Activated CD4-positive, alpha-beta T cell treated with anti-CD3 and anti-CD28 coated beads, Interleukin-2, Interleukin-4, amounts not matched to agents 100 ng/mL and 50 ng/mL, durations not matched to agents 16 hours and 8 hours (primary cell): ENCODE results near the gene WFDC2.

Source experiments
- DNase-seq: peaks from one replicate; pipeline ENCODE4 v3.0.0-alpha.2; 2020; ENCODE audit warnings: low spot score

The WFDC2 gene, protein sequence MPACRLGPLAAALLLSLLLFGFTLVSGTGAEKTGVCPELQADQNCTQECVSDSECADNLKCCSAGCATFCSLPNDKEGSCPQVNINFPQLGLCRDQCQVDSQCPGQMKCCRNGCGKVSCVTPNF

DNA sequence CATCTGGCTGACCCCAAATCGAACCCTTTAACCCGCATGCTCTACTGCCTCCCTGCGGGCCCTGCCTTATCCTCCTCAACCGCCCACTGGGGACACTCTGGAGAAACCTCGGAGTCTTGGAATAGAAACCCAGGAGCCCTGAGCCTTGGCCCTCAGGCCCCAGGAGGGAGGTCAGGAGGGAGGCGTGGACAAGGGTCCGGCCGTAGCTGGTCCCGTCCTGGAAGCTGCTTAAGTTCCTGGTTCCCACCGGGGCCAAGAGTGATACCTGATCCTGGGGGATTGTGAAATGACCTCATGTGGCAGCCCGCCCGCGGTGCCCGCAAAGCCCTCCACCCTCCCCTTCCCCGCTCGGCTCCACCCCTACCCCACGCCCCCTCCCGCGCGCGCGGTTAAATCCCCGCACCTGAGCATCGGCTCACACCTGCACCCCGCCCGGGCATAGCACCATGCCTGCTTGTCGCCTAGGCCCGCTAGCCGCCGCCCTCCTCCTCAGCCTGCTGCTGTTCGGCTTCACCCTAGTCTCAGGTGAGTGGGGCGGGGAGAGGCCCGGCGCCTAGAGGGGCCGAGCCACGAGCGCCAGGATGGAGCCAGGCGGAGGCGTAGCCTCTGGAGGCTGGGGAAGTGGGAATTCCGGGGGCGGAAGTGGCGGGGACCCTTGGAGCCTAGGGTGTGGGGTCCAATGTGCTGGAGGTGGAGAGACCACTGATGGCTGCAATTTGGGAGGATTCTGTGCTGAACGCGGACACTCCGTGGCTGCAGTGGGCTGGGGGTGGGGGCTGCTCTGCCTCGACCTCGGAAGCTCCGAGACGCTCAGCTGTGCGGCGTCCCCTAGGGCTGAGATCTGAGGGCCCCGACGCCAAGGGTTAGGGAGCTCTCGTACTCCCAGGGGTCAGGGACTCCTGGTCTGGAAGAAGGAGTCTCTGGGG lies at the start of gene WFDC2:
Gene WFDC2, plus strand, starts transcription at position 418 of the 926 bp plus-strand sequence. Its CDS starts 29 bp downstream, at position 447.
- no peak for DNase-seq

DNA sequence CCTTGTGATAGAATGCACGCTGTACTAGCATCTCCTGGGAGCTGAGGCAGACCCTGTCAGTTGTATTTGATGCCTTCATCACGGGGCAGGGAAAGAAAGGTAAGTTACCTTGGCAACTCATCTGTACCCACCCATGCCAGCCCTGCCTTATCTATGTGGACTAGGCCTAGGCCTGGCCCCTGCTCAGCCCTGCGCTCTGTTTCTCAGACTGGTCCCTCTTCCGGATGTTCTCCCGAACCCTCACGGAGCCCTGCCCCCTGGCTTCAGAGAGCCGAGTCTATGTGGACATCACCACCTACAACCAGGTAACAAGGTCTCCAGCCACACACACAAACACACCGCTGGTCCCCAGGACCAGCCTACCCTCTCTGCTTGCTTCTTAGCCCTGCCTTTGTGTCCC lies 49.4 kb upstream of the WFDC2 start:
- no peak for DNase-seq

DNA sequence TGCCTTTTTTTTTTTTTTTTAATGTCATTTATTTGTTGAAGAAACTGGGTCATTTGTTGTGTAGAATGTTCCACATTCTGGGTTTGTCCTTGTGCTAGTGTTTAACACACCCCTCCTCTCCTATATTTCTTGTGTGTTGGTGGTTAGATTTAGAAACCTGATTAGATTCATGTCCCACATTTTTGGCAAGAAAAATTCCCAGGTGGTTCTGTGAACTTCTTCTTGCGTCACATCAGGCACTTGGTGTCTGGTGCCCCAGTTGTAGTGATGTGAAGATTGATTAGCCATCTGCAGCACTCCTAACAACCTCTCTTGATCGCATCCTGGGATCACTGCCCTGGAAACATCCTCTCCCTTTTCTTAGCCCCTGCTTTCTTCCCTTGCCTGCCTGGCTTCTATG lies 45.9 kb upstream of the WFDC2 start:
- DNase-seq: no peak

DNA sequence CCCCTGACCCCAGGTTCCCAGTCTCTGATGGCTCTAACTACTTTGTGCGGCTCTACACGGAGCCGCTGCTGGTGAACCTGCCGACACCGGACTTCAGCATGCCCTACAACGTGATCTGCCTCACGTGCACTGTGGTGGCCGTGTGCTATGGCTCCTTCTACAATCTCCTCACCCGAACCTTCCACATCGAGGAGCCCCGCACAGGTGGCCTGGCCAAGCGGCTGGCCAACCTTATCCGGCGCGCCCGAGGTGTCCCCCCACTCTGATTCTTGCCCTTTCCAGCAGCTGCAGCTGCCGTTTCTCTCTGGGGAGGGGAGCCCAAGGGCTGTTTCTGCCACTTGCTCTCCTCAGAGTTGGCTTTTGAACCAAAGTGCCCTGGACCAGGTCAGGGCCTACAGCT lies 44.0 kb upstream of the WFDC2 start:
- no peak for DNase-seq

DNA sequence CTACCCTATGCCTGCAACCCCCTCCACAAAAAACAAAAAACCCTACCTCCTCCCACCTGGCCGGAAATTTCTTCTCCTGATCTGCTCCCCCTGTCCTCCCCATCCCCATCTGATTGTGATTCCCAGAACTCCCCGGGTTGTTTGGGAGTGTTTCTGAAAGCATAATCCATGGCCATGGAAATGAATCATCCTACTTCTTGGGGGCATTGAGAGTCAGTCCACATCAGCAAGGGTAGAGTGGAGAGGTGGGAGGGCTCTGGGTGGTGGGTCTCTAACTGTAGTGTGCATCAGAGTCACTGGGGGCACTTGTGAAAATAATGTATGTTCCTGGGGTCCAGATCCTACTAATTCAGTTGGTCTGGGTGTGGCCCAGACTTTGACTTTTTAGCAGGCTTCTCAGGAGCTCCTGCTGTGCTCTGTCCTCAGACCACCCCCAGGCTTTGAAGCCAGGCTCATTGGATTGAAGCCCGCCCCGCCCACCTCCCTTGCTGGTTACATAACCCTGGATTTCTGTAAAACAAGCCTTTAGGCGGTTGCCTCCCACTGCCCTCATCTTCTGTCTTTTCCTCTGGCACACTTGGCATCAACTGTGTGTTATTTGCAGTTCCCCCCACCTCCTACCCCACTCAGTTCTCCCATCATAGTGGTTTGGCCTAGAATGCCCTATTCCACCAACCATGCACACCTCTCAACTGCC lies 43.1 kb upstream of the WFDC2 start:
- DNase-seq: no peak

DNA sequence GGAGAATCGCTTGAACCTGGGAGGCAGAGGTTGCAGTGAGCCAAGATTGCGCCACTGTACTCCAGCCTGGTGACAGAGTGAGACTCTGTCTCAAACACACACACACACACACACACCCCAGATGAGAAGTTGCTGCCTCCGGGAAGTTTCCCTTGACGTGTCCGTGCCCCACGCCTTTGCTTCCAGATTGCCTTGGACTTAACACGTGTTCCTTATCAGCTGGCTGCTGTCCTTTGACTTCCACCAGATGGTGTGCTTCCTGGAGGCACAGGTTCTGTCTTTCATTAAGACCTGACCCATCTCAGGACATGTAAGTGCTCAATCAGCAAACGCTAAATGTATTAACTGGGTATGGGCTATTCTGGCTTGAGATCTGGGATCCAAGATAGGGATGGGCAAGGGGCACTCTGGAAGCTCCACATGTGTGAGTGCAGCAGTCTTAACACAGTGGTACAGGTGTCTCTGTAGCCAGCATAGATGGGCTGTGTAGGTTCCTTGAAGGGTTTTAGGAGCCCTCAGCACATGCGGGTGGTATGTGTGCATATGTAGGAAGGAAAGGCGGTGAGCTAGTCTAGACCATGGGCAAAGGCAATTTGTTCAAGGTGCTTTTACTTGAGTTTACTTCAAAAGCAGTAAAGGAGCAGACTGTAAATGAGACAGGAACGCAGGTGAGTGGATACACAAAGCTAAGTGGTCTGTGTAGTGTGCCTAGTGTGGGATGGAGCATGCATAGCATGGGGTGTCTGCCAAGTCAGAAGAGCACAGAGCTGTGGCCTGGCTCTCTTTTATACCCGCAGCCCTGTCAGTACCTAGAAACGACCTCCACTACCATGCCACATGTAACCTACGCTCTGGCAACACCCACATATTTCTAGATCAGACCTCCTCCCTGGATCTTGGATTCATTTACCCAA lies 42.1 kb upstream of the WFDC2 start:
- no peak for DNase-seq

DNA sequence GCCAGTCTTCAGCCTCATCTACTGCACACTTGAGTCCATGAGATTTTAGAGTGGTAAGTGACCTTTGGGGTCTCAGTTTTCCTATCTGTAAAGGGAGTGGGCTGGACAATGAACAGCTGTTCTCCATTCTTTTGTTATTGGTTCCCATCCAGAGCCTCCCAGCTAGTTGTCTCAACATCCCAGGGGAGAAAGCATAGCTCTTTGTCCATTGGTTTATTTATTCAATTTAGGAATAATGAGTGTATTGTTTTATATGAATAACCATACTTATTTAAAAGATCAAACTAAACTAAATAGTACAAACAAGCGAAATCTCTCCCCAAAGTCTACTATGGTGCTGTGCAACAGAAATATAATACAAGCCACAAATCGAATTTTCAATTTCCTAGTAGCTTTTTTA lies 39.9 kb upstream of the WFDC2 start:
- no peak for DNase-seq

DNA sequence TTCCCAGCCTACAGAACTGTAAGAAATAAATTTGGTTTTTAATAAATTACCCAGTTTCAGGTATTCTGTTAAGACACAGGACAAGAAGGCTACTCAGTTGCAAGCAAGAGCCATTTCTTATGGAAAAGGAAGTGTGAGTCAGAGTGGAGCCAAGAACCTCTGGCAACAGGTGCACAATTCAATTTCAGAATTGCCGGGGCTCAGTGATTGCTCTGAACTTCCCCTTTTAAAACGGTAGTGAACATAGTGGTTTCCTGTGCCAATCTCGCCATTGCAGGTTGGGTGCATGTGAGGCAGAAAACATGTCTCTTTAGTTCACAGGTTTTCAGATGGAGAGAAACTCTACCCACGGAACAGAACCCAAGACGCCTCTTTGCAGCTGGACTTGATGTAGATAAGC lies 37.3 kb upstream of the WFDC2 start:
- DNase-seq: peak; percentile 53

DNA sequence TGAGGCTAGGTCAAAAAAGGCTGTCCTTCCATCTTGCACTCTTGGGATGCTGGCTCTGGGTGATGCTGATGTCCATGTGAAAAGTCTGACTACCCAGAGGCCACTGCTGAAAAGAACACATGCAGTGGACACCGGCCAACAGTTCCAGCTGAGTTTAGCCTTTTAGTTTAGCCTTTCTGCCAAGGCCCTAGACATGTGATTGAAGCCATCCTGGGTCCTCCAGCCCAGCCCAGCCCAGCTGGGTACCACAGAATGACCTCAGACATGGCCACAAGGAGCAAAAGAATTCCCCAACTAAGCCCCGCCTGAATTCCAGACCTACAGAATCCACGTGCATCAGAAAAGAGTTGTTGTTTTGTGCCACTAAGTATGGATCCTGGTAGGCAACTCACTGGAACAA lies 36.2 kb upstream of the WFDC2 start:
- no peak for DNase-seq

DNA sequence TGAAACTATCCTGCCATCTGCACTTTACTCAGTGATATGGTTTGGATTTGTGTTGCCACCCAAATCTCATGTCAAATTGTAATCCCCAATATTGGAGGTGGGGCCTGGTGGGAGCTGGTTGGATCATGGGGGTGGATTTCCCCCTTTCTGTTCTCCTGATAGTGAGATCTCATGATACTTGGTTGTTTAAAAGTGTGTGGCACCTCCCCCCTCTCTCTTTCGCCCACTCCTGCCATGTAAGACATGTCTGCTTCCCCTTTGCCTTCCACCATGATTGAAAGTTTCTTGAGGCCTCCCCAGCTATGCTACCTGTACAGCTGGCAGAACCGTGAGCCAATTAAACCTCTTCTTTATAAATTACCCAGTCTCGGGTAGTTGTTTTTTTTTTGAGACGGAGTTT lies 35.6 kb upstream of the WFDC2 start:
- no peak for DNase-seq

DNA sequence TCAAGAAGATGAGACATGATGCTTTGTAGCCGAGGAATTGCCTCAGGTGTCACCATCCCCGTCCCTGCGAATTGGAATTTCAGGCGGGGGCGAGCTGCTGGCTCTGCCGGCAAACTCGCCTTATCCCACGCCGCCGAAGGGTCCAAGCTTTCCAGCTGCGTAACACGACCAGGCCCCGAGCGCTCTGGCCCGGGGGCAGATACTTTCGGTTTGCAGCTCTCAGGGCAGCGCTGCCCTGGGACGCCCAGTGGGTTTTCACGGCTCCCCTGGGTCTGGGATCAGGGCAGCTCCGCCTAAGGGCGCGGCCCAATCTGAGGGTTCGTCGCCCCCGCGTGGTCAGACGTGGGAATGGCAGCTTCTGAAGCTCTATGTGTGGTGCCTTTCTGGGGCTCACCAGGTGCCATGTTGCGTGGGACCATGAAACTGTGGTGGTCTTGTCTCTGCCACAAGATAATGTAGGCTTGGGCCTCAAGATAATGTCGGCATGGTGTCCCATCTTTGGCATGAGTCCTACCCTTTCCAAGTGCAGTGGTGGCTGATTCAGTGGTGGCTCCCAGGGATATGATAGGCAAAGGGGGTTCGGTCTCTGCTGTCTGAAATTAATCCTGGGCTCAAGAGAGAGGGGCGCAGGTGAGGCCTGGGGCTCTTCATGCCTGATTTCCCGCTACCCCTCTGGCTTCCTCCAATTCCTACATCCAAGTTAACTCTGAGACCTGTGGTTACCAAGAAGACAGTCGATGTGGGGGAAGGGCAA lies 32.6 kb upstream of the WFDC2 start:
- DNase-seq: peak; percentile 87

DNA sequence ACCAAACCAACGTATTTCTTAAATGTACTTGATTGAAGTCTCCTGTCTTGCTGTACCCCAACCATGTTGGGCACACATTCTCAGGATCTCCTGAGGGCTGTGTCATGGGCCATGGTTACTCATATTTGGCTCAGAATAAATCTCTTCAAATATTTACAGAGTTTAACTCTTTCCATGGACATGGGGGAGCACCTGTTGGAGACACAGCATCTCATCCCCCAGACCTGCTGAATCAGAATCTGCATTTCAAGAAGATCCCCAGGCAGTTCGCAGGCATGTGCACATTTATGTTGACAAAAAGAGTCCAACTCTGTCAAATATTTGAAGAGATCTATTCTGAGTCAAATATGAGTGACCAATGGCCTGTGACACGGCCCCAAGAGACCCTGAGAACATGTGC lies 29.1 kb upstream of the WFDC2 start:
- no peak for DNase-seq

DNA sequence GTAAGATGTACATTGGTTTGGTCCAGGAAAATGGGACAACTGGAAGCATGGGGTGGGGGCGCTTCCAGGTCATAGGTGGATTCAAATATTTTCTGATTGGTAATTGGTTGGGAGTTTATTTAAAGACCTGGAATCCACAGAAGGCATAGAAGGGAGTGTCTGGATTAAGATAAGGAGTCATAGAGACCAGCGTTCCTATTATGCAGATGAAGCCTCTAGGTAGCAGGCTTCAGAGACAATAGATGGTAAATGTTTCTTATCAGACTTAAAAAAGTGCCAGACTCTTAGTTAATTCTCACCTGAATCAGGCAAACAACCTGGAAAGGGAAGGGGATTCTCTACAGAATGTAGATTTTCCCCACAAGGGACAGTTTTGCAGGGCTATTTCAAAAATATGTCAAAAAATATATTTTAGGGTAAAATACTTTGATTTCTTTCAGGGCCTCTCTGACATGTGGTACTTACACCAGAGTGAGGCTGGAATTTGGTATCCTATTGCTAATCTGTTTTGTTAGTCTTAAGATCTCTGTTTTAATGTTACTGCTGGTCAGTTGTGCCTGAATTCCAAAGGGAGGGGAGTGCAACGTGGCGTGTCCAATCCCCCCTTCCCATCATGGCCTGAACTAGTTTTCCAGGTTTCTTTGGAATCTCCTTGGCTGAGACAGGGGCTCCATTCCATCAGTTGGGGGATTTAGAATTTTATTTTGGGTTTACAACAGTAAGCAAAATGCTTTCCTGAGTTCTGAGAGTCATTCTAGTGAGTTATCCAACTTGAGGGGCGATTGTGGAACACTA lies 28.5 kb upstream of the WFDC2 start:
- no peak for DNase-seq

DNA sequence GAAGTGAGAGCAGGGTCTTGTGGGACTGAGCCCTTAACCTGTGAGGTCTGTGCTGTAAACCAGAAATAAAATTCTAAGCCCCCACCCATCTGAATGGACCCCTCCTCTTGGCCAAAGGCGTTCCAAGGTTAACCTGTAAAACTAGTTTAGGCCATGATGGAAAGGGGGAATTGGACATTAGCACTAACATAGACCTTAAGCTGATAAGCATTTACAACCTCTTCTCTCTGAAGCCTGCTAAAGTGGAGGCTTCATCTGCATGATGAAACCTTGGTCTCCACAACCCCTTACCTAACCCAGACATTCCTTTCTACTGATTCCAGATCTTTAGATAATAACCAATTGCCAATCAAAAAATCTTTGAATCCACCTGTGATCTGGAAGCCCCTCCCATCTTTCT lies 27.8 kb upstream of the WFDC2 start:
- DNase-seq: no peak

DNA sequence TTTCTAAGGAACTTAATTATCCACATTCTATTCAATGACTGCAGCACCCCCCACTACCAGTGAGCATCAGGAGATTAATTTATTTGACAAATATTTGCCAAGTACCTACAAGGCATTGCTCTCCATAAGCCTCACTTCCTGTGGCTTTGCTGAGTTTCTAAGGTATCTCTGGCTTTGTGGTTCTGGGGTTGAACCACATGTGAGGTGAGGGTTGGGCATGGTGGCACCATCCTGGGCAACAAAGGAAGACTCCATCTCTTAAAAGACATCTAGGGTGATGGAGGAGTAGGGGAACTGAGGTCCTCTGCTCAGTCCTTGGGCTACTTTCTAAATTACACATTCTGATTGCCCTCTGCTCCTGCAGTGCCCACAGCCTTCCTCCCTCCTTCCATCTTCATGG lies 25.5 kb upstream of the WFDC2 start:
- peak; percentile 40 for DNase-seq

DNA sequence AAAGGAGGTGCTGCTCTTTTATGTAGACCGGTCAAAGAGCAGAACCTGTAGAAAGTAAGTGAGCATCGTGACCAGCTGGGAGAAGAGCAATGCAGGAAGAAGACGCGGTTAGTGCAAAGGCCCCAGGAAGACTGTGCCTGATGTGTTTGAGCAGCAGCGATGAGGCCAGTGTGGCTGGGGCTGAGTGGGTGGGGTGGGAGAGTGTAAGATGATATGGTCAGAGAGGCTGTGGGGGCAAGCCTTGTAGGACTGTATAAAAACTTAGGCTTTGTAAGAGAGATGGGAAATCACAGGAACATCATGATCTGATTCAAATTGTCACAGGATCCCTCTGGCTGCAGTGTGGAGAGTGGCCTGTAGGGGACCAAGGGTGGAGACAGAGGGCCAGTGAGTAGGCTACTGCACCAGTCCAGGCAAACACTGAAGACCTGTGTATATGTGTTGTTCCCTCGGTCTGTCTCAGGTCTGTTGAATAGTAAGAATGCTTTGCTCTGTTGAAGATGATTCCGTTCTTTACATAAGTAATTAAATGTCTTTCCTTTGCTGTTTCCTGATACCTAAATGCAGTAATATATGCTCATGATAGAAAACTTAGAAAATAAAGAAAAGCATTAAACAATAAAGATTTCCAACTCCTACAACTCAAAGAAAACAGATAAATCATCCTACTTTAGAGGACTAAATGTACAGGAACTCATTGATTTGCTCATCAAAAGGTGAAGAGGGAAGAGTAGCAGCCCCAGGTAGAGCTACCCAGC lies 23.6 kb upstream of the WFDC2 start:
- peak; percentile 34 for DNase-seq

DNA sequence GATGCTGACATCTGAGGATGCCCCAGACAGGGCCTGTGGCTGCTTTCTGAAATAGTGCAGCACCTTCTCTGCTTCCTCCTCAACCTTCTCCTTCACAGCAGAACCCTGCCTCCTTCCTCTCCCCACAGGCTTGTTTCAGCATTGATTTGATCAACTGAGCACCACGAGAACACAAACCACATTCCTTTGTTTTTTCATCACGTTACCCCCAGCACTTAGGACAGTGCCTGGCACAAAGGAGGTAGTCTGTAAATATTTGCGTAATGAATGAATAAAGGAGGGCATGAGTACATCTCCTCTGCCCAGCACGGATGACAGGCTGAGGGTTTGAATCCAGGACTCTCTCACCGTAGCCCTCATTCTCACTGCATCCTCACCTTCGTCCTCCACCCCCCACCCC lies 21.3 kb upstream of the WFDC2 start:
- no peak for DNase-seq

DNA sequence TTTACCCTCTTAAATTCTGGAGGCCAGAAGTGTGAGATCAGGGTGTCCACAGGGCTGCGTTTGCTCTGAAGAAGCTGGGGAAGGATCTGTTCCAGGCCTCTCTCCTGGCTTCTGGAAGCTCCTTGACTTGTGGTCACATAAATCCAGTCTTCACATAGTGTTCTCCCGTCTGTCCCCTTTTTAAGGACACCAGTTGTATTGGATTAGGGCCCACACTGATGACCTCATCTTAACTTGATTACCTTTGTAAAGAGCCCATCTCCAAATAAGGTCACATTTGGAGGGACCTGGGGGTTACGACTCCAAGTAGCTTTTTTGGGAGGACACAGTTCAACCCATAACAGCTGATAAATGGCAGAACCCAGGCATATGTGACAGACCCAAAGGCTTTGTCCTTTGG lies 20.0 kb upstream of the WFDC2 start:
- no peak for DNase-seq

DNA sequence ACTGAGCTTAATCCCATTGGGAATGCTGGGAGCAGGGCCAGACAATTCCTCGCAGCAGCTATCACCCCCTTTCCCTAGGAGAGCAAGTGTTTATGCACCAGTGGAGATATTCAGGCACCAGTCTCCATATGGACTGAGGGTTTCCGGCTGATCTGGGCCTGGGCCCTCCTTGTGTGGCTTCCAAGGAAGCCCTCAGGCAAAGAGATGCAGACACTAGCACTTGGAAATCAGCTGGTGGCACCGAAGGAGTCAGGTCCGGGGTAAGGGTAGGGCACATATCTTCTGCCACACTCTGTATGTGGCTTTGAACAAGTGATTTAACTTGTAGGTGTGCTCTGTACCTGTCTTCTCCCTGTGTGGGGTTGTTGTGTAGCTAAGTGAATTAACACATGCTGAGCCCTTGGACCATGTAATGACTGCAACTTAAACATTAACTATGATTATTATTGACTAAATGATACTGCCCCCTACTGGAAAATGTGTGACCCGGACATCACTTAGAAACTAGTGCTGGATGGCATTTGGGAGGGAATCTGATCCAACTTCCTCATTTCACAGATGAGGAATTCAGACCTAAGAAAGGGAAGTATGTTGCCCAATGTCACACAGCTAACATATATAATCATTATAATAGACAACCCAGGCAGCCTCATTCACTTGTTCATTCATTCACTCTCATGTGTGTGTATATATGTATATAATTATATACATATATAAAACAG lies 19.3 kb upstream of the WFDC2 start:
- peak; percentile 53 for DNase-seq
